K562 (cell line): ENCODE data around the gene FOSL1. TPM values are rescaled to one million over a fixed set of nuclear protein-coding genes. Genes with fewer than 3 reads are reported as not detected.

Experiments used
- DMBX1 ChIP-seq: fragments of 250-450 bp; sonication (Bioruptor Pico); IDR thresholded peaks from 2 replicates; pipeline ENCODE4 v1.8.0; 2022; ENCODE audit warnings: inconsistent platforms, mild to moderate bottlenecking, moderate library complexity, borderline replicate concordance
- FOXJ2 ChIP-seq: fragments of 200-800 bp; sonication (Bioruptor generic); IDR thresholded peaks from 2 replicates; pipeline ENCODE4 v1.6.1; 2016; ENCODE audit warnings: missing genetic modification characterization, missing compliant biosample characterization
- HDGF ChIP-seq: fragments of 450-650 bp; IDR thresholded peaks from 2 replicates; pipeline ENCODE4 v1.6.1; 2016
- HEY1 ChIP-seq: fragments of 250-450 bp; sonication (Bioruptor Pico); IDR thresholded peaks from 2 replicates; pipeline ENCODE4 v1.5.0; 2020; ENCODE audit warnings: mild to moderate bottlenecking, moderate library complexity, borderline replicate concordance
- HMG20A ChIP-seq: fragments of 450-650 bp; formaldehyde crosslinking; conservative IDR thresholded peaks from 2 replicates; pipeline ENCODE4 v1.4.0; 2020; ENCODE audit warnings: mild to moderate bottlenecking, mixed read lengths
- MCM5 ChIP-seq: fragments of 450-650 bp; IDR thresholded peaks from 2 replicates; pipeline ENCODE4 v1.6.1; 2016; ENCODE audit warnings: low read depth
- MCM7 ChIP-seq, 2 experiments: fragments of 450-650 bp; IDR thresholded peaks; 2 replicates each; pipeline ENCODE4 v1.6.1; 2016 to 2018
- PML ChIP-seq: IDR thresholded peaks from 2 replicates; pipeline ENCODE4 v1.6.1; 2012; ENCODE audit warnings: low read length, inconsistent platforms
- POLR2H ChIP-seq: IDR thresholded peaks from 2 replicates; pipeline ENCODE4 v1.6.1; 2016; ENCODE audit warnings: missing genetic modification characterization, low read depth, mild to moderate bottlenecking, control low read depth, missing compliant biosample characterization, moderate library complexity
- PTBP1 ChIP-seq: fragments of 200-400 bp; formaldehyde crosslinking; IDR thresholded peaks from 2 replicates; pipeline ENCODE4 v1.6.1; 2017; ENCODE audit warnings: low read depth, low read length
- RBFOX2 ChIP-seq: fragments of 200-400 bp; formaldehyde crosslinking; IDR thresholded peaks from 2 replicates; pipeline ENCODE4 v1.6.1; 2017; ENCODE audit warnings: low read depth, mild to moderate bottlenecking, low read length, moderate library complexity
- RCOR1 ChIP-seq, 2 experiments: IDR thresholded peaks; 2 replicates each; pipeline ENCODE4 v1.6.1; 2012; ENCODE audit warnings: low read depth in 2 of 2, low read length in 2 of 2, borderline replicate concordance in 1 of 2, improper control_type of control experiment in 1 of 2
- SAFB ChIP-seq: fragments of 200-400 bp; formaldehyde crosslinking; IDR thresholded peaks from 2 replicates; pipeline ENCODE4 v1.6.1; 2017; ENCODE audit warnings: low read depth, low read length, borderline replicate concordance
- SIN3A ChIP-seq, 2 experiments: fragments of 150-350 bp in 1 of 2; IDR thresholded peaks; 2 replicates each; pipeline ENCODE4 v1.6.1; 2011 to 2016; ENCODE audit warnings: borderline replicate concordance in 2 of 2, low read depth in 2 of 2, low read length in 2 of 2, mild to moderate bottlenecking in 2 of 2, moderate library complexity in 2 of 2; ENCODE audit not compliant: control insufficient read depth in 1 of 2
- TAF9B ChIP-seq: fragments of 450-650 bp; IDR thresholded peaks from 2 replicates; pipeline ENCODE4 v1.6.1; 2018; ENCODE audit warnings: mild to moderate bottlenecking; ENCODE audit not compliant: partially characterized antibody
- ZFP1 ChIP-seq: fragments of 450-650 bp; formaldehyde crosslinking; IDR thresholded peaks from 2 replicates; pipeline ENCODE4 v1.4.0; 2020; ENCODE audit warnings: mild to moderate bottlenecking, mixed read lengths
- ZNF324 ChIP-seq: fragments of 250-450 bp; sonication (Bioruptor Pico); IDR thresholded peaks from 2 replicates; pipeline ENCODE4 v1.4.0; 2020; ENCODE audit warnings: mild to moderate bottlenecking
- polyA plus RNA-seq, 8 experiments: library from polyadenylated mRNA; depleted of rRNA in 4 of 8; stranded (reverse) in 5 of 8; unstranded in 3 of 8; fragments of >200 nt; fragmentation: Nextera tagmentation in 2 of 8; fragmentation: Illumina TruSeq in 1 of 8; extraction: Ambion mirVana in 2 of 8; extraction: Trizol in 1 of 8; gene quantifications; 2 replicates each; pipeline versions ENCODE4 v1.2.1 to v1.2.3, GENCODE V29; 2011 to 2014; ENCODE audit warnings: inconsistent platforms in 1 of 8, missing spikeins in 1 of 8
- total RNA-seq, 7 experiments: library from RNA; depleted of rRNA in 6 of 7; stranded (reverse); fragments of >200 nt in 6 of 7; fragmentation: Illumina TruSeq in 2 of 7; extraction: Trizol in 2 of 7; gene quantifications; 2 replicates each; pipeline versions ENCODE4 v1.2.1 to v1.2.3, GENCODE V29; 2011 to 2021; ENCODE audit warnings: low replicate concordance in 1 of 7
- TF ChIP-seq, protein P1 (sequence below): IDR thresholded peaks from 2 replicates; pipeline ENCODE4 v1.6.1; 2011; ENCODE audit warnings: borderline replicate concordance, low read depth, mild to moderate bottlenecking, moderate library complexity, low read length; ENCODE audit not compliant: insufficient read depth, poor library complexity, severe bottlenecking
- TF ChIP-seq, protein P2 (sequence below): IDR thresholded peaks from 3 replicates; pipeline ENCODE4 v1.6.1; 2011; ENCODE audit warnings: borderline replicate concordance, mild to moderate bottlenecking, moderate library complexity; ENCODE audit not compliant: insufficient read length; ENCODE audit errors: extremely low read depth
- TF ChIP-seq, protein P3 (sequence below): fragments of 250-450 bp; sonication (Bioruptor Pico); IDR thresholded peaks from 2 replicates; pipeline ENCODE4 v1.4.0; 2020; ENCODE audit warnings: borderline replicate concordance
- TF ChIP-seq, protein P4 (sequence below): fragments of 250-450 bp; sonication (Bioruptor Pico); IDR thresholded peaks from 2 replicates; pipeline ENCODE4 v1.6.1; 2021; ENCODE audit warnings: mild to moderate bottlenecking

FOSL1 gene
- total and polyA plus RNA-seq, 9 of the 15 experiments (the other 6 are each of a cell fraction or from before 2014, with no cell fraction given) = 3.5 to 39.6 (median 10.0) TPM

DNA sequence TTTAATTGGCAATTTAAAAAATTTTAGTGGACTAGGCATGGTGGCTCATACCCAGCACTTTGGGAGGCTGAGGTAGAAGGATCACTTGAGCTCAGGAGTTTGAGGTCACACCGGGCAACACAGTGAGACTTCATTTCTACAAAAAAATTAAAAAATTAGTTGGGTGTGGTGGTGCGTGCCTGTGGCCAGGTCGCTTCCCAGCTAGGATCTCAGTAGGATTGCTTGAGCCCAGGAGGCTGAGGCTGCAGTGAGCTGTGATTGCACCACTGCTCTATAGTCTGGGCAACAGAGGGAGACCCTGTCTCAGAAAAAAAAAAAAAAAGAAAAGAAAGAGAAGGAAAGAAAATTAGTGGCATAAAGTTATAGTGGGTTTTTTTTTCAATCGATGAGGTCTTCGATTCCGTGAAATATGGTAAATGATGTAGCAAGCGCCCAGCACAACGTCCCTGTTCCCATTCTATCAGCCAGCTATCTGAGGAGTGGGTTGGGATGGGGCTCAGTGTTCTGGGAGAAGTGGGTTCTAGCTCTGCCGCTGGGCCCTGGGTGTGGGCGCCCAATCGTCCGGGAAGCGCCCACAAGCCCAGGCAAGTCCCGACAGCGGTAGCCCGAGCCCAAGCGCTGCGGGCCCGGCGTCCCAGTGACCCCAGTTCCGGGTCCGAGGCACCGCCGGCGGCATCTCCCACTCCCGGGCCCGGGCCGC is 1.4 kb downstream of the FOSL1 start (continued):
- TF ChIP-seq, protein P1, sequence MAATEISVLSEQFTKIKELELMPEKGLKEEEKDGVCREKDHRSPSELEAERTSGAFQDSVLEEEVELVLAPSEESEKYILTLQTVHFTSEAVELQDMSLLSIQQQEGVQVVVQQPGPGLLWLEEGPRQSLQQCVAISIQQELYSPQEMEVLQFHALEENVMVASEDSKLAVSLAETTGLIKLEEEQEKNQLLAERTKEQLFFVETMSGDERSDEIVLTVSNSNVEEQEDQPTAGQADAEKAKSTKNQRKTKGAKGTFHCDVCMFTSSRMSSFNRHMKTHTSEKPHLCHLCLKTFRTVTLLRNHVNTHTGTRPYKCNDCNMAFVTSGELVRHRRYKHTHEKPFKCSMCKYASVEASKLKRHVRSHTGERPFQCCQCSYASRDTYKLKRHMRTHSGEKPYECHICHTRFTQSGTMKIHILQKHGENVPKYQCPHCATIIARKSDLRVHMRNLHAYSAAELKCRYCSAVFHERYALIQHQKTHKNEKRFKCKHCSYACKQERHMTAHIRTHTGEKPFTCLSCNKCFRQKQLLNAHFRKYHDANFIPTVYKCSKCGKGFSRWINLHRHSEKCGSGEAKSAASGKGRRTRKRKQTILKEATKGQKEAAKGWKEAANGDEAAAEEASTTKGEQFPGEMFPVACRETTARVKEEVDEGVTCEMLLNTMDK = no peak
- TF ChIP-seq PML = no peak
- TF ChIP-seq TAF9B = no peak
- no peak for TF ChIP-seq MCM5
- TF ChIP-seq, protein P2, sequence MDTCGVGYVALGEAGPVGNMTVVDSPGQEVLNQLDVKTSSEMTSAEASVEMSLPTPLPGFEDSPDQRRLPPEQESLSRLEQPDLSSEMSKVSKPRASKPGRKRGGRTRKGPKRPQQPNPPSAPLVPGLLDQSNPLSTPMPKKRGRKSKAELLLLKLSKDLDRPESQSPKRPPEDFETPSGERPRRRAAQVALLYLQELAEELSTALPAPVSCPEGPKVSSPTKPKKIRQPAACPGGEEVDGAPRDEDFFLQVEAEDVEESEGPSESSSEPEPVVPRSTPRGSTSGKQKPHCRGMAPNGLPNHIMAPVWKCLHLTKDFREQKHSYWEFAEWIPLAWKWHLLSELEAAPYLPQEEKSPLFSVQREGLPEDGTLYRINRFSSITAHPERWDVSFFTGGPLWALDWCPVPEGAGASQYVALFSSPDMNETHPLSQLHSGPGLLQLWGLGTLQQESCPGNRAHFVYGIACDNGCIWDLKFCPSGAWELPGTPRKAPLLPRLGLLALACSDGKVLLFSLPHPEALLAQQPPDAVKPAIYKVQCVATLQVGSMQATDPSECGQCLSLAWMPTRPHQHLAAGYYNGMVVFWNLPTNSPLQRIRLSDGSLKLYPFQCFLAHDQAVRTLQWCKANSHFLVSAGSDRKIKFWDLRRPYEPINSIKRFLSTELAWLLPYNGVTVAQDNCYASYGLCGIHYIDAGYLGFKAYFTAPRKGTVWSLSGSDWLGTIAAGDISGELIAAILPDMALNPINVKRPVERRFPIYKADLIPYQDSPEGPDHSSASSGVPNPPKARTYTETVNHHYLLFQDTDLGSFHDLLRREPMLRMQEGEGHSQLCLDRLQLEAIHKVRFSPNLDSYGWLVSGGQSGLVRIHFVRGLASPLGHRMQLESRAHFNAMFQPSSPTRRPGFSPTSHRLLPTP = no peak
- TF ChIP-seq ZNF324 (CRISPR knock-in tag) = no peak
- no peak for TF ChIP-seq ZFP1 (CRISPR knock-in tag)
- TF ChIP-seq, protein P3, sequence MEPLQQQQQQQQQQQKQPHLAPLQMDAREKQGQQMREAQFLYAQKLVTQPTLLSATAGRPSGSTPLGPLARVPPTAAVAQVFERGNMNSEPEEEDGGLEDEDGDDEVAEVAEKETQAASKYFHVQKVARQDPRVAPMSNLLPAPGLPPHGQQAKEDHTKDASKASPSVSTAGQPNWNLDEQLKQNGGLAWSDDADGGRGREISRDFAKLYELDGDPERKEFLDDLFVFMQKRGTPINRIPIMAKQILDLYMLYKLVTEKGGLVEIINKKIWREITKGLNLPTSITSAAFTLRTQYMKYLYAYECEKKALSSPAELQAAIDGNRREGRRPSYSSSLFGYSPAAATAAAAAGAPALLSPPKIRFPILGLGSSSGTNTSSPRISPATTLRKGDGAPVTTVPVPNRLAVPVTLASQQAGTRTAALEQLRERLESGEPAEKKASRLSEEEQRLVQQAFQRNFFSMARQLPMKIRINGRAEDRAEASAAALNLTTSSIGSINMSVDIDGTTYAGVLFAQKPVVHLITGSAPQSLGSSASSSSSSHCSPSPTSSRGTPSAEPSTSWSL (CRISPR knock-in tag) = no peak
- TF ChIP-seq HDGF = no peak
- TF ChIP-seq RBFOX2 = no peak
- TF ChIP-seq POLR2H (tag) = 0 out of 2 replicates have a peak, but pooled peaks have one; percentile 8
- no peak for TF ChIP-seq PTBP1
- no peak for TF ChIP-seq HEY1 (CRISPR knock-in tag)
- TF ChIP-seq, protein P4, sequence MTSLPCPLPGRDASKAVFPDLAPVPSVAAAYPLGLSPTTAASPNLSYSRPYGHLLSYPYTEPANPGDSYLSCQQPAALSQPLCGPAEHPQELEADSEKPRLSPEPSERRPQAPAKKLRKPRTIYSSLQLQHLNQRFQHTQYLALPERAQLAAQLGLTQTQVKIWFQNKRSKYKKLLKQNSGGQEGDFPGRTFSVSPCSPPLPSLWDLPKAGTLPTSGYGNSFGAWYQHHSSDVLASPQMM (CRISPR knock-in tag) = no peak
- TF ChIP-seq HMG20A (CRISPR knock-in tag) = no peak
- no peak for TF ChIP-seq SAFB
- TF ChIP-seq DMBX1 (CRISPR knock-in tag) = no peak
- TF ChIP-seq RCOR1 (IDR thresholded peaks at IDR 0.05; ENCODE audit: borderline replicate concordance in 1 of 2, low read depth in 2 of 2, low read length in 2 of 2) = peak in 1 of 2 experiments; percentile 31; a peak in 1 of 4 replicates
- TF ChIP-seq MCM7 (IDR thresholded peaks at IDR 0.05) = no peak
- no peak for TF ChIP-seq FOXJ2 (tag)
- TF ChIP-seq SIN3A (IDR thresholded peaks at IDR 0.05; ENCODE audit: borderline replicate concordance in 2 of 2, control insufficient read depth in 1 of 2, low read depth in 2 of 2, low read length in 2 of 2) = 0 out of 4 replicates have a peak, but pooled peaks of 1 of the 2 experiments have one; percentile 83
